GM23338 (cell line): Measurements from ENCODE around the gene MAST2. TPM values are rescaled to one million over a fixed set of nuclear protein-coding genes. Genes with fewer than 3 reads are reported as not detected.

Source experiments
- ATAC-seq: fragments of 200-7000 bp; cut with Tn5 transposase; 3 replicates; pipeline ENCODE4 v1.9.1; 2020
- DNase-seq: peaks from one replicate; pipeline ENCODE4 v3.0.0-alpha.2; 2015; ENCODE audit warnings: low spot score
- H2AFZ ChIP-seq: fragments of 200-600 bp; sonication (generic); 2 replicates; pipeline ENCODE4 v1.8.0; 2016; ENCODE audit warnings: antibody characterized with exemption, mild to moderate bottlenecking, moderate library complexity
- H3F3A ChIP-seq: fragments of 200-600 bp; sonication (generic); replicated peaks from 2 replicates; pipeline ENCODE4 v1.8.0; 2017; ENCODE audit warnings: antibody characterized with exemption, mixed run types, low read depth
- H3K27ac ChIP-seq: fragments of 200-600 bp; sonication (generic); 2 replicates; pipeline ENCODE4 v1.6.1; 2016; ENCODE audit warnings: low read depth
- H3K27me3 ChIP-seq: fragments of 200-600 bp; sonication (generic); 2 replicates; pipeline ENCODE4 v1.8.0; 2016; ENCODE audit warnings: mild to moderate bottlenecking, mixed run types, moderate library complexity; ENCODE audit not compliant: insufficient read depth
- H3K36me3 ChIP-seq: fragments of 200-600 bp; sonication (generic); 2 replicates; pipeline ENCODE4 v1.8.0; 2016; ENCODE audit warnings: mild to moderate bottlenecking; ENCODE audit not compliant: insufficient read depth
- H3K4me1 ChIP-seq: fragments of 200-600 bp; sonication (generic); 2 replicates; pipeline ENCODE4 v1.8.0; 2016; ENCODE audit warnings: mild to moderate bottlenecking, moderate library complexity; ENCODE audit not compliant: insufficient read depth
- H3K4me2 ChIP-seq: fragments of 200-600 bp; sonication (generic); 2 replicates; pipeline ENCODE4 v1.7.1; 2017; ENCODE audit warnings: mixed run types
- H3K4me3 ChIP-seq: fragments of 200-600 bp; sonication (generic); 2 replicates; pipeline ENCODE4 v1.6.1; 2016; ENCODE audit warnings: mixed run types
- H3K79me2 ChIP-seq: fragments of 200-600 bp; sonication (generic); replicated peaks from 2 replicates; pipeline ENCODE4 v1.8.0; 2017; ENCODE audit warnings: mild to moderate bottlenecking; ENCODE audit not compliant: insufficient read depth
- H3K9me2 ChIP-seq: fragments of 200-600 bp; sonication (generic); 2 replicates; pipeline ENCODE4 v1.8.0; 2017; ENCODE audit not compliant: insufficient read depth
- H4K20me1 ChIP-seq: fragments of 200-600 bp; sonication (generic); replicated peaks from 2 replicates; pipeline ENCODE4 v1.8.0; 2017; ENCODE audit warnings: mild to moderate bottlenecking; ENCODE audit not compliant: insufficient read depth
- H3K27ac Mint-ChIP-seq: 2 replicates; pipeline ENCODE4 v1.8.0; 2020; ENCODE audit warnings: inconsistent platforms, mild to moderate bottlenecking, moderate library complexity, mixed read lengths
- H3K27me3 Mint-ChIP-seq: 3 replicates; pipeline ENCODE4 v1.8.0; 2022; ENCODE audit warnings: low read depth, mild to moderate bottlenecking, moderate library complexity, mixed read lengths, inconsistent platforms; ENCODE audit not compliant: insufficient read depth, poor library complexity
- H3K36me3 Mint-ChIP-seq: 3 replicates; pipeline ENCODE4 v1.8.0; 2021; ENCODE audit warnings: low read depth, mild to moderate bottlenecking, inconsistent platforms, moderate library complexity, mixed read lengths
- H3K4me1 Mint-ChIP-seq: 3 replicates; pipeline ENCODE4 v1.8.0; 2020; ENCODE audit warnings: mild to moderate bottlenecking, inconsistent platforms, mixed read lengths
- H3K4me3 Mint-ChIP-seq: 3 replicates; pipeline ENCODE4 v1.8.0; 2021; ENCODE audit warnings: moderate library complexity, mild to moderate bottlenecking, inconsistent platforms, mixed read lengths
- H3K9me3 Mint-ChIP-seq: 3 replicates; pipeline ENCODE4 v1.8.0; 2020; ENCODE audit warnings: moderate library complexity, mild to moderate bottlenecking, inconsistent platforms, mixed read lengths
- CREB1 ChIP-seq: fragments of 250-450 bp; sonication (Bioruptor Pico); IDR thresholded peaks from 2 replicates; pipeline ENCODE4 v1.5.0; 2020; ENCODE audit warnings: low read depth, mild to moderate bottlenecking, moderate library complexity
- EZH2 ChIP-seq: fragments of 200-600 bp; sonication (generic); IDR thresholded peaks from one replicate; pipeline ENCODE4 v1.8.0; 2017; ENCODE audit warnings: antibody characterized with exemption, mild to moderate bottlenecking, low read depth; ENCODE audit not compliant: unreplicated experiment
- EZH2phosphoT487 ChIP-seq: fragments of 200-600 bp; sonication (generic); IDR thresholded peaks from one replicate; pipeline ENCODE4 v1.8.1; 2018; ENCODE audit warnings: antibody characterized with exemption; ENCODE audit not compliant: unreplicated experiment
- JUNB ChIP-seq: IDR thresholded peaks from one replicate; pipeline ENCODE4 v1.6.1; 2016; ENCODE audit warnings: antibody characterized with exemption; ENCODE audit not compliant: unreplicated experiment
- NANOG ChIP-seq: IDR thresholded peaks from 2 replicates; pipeline ENCODE4 v1.6.1; 2016; ENCODE audit warnings: antibody characterized with exemption, borderline replicate concordance
- POLR2AphosphoS5 ChIP-seq: IDR thresholded peaks from 2 replicates; pipeline ENCODE4 v1.6.1; 2016; ENCODE audit warnings: antibody characterized with exemption, low read depth
- STAT1 ChIP-seq: IDR thresholded peaks from one replicate; pipeline ENCODE4 v1.6.1; 2016; ENCODE audit warnings: antibody characterized with exemption; ENCODE audit not compliant: unreplicated experiment
- ZNF114 ChIP-seq: fragments of 250-450 bp; sonication (Bioruptor Pico); IDR thresholded peaks from 2 replicates; pipeline ENCODE4 v1.5.0; 2020; ENCODE audit warnings: mild to moderate bottlenecking, moderate library complexity
- ZNF331 ChIP-seq: fragments of 250-450 bp; sonication (Bioruptor Pico); IDR thresholded peaks from 2 replicates; pipeline ENCODE4 v1.5.0; 2020; ENCODE audit warnings: low read depth, mild to moderate bottlenecking, moderate library complexity
- polyA plus RNA-seq: library from polyadenylated mRNA; unstranded; fragments of >200 nt; fragmentation: Nextera tagmentation; extraction: Ambion mirVana; gene quantifications from 2 replicates; pipeline ENCODE4 v1.2.1, GENCODE V29; 2016
- total RNA-seq: library from RNA; depleted of rRNA; stranded (reverse); fragments of >200 nt; shearing (Covaris generic); gene quantifications from 2 replicates; pipeline ENCODE4 v1.2.3, GENCODE V29; 2014
- TF ChIP-seq, protein P1 (sequence below), 2 experiments: fragments of 200-600 bp in 1 of 2; sonication (generic) in 1 of 2; conservative IDR thresholded peaks; 2 replicates each; pipeline versions ENCODE4 v1.5.1 to v1.6.1; 2016 to 2017; ENCODE audit warnings: antibody characterized with exemption in 2 of 2, low read depth in 2 of 2, mild to moderate bottlenecking in 2 of 2, moderate library complexity in 1 of 2
- TF ChIP-seq, protein P2 (sequence below): fragments of 250-450 bp; sonication (Bioruptor Pico); IDR thresholded peaks from 2 replicates; pipeline ENCODE4 v1.5.0; 2020; ENCODE audit warnings: mild to moderate bottlenecking, moderate library complexity
- TF ChIP-seq, protein P3 (sequence below): IDR thresholded peaks from one replicate; pipeline ENCODE4 v1.6.1; 2018; ENCODE audit warnings: antibody characterized with exemption; ENCODE audit not compliant: unreplicated experiment
- TF ChIP-seq, protein P4 (sequence below): IDR thresholded peaks from 2 replicates; pipeline ENCODE4 v1.6.1; 2016; ENCODE audit warnings: antibody characterized with exemption

MAST2 gene
- total and polyA plus RNA-seq, 2 experiments from 2014 or later = 11.5 to 57.7 TPM

DNA sequence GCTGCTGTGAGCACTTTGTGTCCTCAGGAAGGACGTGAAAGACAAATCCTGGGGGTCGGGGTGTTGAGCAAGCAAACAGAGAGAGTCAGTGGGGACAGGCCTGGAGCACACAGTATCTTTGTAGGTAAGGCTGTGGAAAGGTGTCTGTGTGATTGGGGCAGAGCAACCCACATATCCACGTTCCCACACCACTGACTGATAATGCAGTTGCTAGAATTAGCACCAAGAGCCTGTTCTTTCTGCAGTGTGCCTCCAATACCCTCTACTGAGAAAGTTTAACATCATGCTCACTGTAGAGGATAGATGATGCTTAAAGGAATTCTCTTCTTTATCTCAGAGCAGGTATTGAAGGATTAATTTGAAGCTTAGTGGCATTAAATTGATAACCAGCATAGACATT, 167.9 kb downstream of the MAST2 start:
- Histone ChIP-seq H3K9me2 (no peaks in the 10 kb centered on the region; the same call in 1 of the 2 replicates), H3K27me3 (no peaks in the 10 kb centered on the region), H4K20me1 (no peaks in the 10 kb centered on the region; the same call in 1 of the 2 replicates), H2AFZ (no peak overlapping the region), H3K4me3 (no peak overlapping the region), H3K36me3 (no peaks in the 10 kb centered on the region), H3K27ac (no peak overlapping the region), H3K79me2 (0 out of 2 replicates have a peak, but pooled peaks cover 21% of the 10 kb centered on the region), H3F3A (no peaks in the 10 kb centered on the region), H3K4me2 (no peak overlapping the region), H3K4me1 (no peaks in the 10 kb centered on the region; the same call in 1 of the 2 replicates)
- Mint-ChIP-seq H3K4me3 (no peak overlapping the region), H3K4me1 (peaks cover 6% of the 10 kb centered on the region; the same call in 2 of the 3 replicates), H3K27me3 (no peaks in the 10 kb centered on the region), H3K9me3 (0 out of 3 replicates have a peak, but pooled peaks cover 4% of the 10 kb centered on the region), H3K27ac (no peak overlapping the region; the same call in 1 of the 2 replicates), H3K36me3 (peaks cover 25% of the 10 kb centered on the region)
- no peak for DNase-seq
- ATAC-seq = no peak
- TF ChIP-seq POLR2AphosphoS5 (no peak), ZNF114 (CRISPR knock-in tag) (no peak), CREB1 (CRISPR knock-in tag) (no peak), EZH2 (no peak), EZH2phosphoT487 (no peak), NANOG (no peak), JUNB (no peak), ZNF331 (CRISPR knock-in tag) (no peak), STAT1 (no peak)
- TF ChIP-seq, protein P1, sequence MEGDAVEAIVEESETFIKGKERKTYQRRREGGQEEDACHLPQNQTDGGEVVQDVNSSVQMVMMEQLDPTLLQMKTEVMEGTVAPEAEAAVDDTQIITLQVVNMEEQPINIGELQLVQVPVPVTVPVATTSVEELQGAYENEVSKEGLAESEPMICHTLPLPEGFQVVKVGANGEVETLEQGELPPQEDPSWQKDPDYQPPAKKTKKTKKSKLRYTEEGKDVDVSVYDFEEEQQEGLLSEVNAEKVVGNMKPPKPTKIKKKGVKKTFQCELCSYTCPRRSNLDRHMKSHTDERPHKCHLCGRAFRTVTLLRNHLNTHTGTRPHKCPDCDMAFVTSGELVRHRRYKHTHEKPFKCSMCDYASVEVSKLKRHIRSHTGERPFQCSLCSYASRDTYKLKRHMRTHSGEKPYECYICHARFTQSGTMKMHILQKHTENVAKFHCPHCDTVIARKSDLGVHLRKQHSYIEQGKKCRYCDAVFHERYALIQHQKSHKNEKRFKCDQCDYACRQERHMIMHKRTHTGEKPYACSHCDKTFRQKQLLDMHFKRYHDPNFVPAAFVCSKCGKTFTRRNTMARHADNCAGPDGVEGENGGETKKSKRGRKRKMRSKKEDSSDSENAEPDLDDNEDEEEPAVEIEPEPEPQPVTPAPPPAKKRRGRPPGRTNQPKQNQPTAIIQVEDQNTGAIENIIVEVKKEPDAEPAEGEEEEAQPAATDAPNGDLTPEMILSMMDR (conservative IDR thresholded peaks at IDR 0.05; ENCODE audit: low read depth in 2 of 2) = no peak
- TF ChIP-seq, protein P2, sequence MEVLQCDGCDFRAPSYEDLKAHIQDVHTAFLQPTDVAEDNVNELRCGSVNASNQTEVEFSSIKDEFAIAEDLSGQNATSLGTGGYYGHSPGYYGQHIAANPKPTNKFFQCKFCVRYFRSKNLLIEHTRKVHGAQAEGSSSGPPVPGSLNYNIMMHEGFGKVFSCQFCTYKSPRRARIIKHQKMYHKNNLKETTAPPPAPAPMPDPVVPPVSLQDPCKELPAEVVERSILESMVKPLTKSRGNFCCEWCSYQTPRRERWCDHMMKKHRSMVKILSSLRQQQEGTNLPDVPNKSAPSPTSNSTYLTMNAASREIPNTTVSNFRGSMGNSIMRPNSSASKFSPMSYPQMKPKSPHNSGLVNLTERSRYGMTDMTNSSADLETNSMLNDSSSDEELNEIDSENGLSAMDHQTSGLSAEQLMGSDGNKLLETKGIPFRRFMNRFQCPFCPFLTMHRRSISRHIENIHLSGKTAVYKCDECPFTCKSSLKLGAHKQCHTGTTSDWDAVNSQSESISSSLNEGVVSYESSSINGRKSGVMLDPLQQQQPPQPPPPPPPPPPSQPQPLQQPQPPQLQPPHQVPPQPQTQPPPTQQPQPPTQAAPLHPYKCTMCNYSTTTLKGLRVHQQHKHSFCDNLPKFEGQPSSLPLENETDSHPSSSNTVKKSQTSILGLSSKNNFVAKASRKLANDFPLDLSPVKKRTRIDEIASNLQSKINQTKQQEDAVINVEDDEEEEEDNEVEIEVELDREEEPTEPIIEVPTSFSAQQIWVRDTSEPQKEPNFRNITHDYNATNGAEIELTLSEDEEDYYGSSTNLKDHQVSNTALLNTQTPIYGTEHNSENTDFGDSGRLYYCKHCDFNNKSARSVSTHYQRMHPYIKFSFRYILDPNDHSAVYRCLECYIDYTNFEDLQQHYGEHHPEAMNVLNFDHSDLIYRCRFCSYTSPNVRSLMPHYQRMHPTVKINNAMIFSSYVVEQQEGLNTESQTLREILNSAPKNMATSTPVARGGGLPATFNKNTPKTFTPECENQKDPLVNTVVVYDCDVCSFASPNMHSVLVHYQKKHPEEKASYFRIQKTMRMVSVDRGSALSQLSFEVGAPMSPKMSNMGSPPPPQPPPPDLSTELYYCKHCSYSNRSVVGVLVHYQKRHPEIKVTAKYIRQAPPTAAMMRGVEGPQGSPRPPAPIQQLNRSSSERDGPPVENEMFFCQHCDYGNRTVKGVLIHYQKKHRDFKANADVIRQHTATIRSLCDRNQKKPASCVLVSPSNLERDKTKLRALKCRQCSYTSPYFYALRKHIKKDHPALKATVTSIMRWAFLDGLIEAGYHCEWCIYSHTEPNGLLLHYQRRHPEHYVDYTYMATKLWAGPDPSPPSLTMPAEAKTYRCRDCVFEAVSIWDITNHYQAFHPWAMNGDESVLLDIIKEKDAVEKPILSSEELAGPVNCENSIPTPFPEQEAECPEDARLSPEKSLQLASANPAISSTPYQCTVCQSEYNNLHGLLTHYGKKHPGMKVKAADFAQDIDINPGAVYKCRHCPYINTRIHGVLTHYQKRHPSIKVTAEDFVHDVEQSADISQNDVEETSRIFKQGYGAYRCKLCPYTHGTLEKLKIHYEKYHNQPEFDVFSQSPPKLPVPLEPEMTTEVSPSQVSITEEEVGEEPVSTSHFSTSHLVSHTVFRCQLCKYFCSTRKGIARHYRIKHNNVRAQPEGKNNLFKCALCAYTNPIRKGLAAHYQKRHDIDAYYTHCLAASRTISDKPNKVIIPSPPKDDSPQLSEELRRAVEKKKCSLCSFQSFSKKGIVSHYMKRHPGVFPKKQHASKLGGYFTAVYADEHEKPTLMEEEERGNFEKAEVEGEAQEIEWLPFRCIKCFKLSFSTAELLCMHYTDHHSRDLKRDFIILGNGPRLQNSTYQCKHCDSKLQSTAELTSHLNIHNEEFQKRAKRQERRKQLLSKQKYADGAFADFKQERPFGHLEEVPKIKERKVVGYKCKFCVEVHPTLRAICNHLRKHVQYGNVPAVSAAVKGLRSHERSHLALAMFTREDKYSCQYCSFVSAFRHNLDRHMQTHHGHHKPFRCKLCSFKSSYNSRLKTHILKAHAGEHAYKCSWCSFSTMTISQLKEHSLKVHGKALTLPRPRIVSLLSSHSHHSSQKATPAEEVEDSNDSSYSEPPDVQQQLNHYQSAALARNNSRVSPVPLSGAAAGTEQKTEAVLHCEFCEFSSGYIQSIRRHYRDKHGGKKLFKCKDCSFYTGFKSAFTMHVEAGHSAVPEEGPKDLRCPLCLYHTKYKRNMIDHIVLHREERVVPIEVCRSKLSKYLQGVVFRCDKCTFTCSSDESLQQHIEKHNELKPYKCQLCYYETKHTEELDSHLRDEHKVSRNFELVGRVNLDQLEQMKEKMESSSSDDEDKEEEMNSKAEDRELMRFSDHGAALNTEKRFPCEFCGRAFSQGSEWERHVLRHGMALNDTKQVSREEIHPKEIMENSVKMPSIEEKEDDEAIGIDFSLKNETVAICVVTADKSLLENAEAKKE (CRISPR knock-in tag) = no peak
- TF ChIP-seq, protein P3, sequence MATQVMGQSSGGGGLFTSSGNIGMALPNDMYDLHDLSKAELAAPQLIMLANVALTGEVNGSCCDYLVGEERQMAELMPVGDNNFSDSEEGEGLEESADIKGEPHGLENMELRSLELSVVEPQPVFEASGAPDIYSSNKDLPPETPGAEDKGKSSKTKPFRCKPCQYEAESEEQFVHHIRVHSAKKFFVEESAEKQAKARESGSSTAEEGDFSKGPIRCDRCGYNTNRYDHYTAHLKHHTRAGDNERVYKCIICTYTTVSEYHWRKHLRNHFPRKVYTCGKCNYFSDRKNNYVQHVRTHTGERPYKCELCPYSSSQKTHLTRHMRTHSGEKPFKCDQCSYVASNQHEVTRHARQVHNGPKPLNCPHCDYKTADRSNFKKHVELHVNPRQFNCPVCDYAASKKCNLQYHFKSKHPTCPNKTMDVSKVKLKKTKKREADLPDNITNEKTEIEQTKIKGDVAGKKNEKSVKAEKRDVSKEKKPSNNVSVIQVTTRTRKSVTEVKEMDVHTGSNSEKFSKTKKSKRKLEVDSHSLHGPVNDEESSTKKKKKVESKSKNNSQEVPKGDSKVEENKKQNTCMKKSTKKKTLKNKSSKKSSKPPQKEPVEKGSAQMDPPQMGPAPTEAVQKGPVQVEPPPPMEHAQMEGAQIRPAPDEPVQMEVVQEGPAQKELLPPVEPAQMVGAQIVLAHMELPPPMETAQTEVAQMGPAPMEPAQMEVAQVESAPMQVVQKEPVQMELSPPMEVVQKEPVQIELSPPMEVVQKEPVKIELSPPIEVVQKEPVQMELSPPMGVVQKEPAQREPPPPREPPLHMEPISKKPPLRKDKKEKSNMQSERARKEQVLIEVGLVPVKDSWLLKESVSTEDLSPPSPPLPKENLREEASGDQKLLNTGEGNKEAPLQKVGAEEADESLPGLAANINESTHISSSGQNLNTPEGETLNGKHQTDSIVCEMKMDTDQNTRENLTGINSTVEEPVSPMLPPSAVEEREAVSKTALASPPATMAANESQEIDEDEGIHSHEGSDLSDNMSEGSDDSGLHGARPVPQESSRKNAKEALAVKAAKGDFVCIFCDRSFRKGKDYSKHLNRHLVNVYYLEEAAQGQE = no peak
- TF ChIP-seq, protein P4, sequence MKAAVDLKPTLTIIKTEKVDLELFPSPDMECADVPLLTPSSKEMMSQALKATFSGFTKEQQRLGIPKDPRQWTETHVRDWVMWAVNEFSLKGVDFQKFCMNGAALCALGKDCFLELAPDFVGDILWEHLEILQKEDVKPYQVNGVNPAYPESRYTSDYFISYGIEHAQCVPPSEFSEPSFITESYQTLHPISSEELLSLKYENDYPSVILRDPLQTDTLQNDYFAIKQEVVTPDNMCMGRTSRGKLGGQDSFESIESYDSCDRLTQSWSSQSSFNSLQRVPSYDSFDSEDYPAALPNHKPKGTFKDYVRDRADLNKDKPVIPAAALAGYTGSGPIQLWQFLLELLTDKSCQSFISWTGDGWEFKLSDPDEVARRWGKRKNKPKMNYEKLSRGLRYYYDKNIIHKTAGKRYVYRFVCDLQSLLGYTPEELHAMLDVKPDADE = no peak
